ENCODE data around the gene LTBP2.

The LTBP2 gene

DNA sequence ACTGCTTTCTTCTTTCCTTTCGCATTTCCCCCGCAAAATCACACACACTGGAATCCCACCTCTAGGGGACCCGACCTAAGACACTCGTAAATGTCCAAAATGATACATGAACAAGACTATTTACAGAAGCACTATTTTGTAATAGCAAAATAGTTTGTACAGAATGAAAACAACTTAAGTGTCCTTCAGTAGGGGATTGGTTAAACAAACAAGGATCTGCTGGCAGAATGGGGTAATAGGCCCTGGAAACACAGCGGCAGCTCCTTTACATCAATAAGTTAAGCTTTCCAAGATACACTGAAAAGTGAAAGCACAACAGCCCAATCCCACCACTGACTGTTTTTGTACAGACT lies 48.8 kb downstream of the LTBP2 start:
- DNase-seq: no peak
- TF ChIP-seq GATA1 (IDR thresholded peaks at IDR 0.05; ENCODE audit: low read depth, low read length) (no peak), POLR2A (IDR thresholded peaks at IDR 0.05; ENCODE audit: low read length) (no peak)

DNA sequence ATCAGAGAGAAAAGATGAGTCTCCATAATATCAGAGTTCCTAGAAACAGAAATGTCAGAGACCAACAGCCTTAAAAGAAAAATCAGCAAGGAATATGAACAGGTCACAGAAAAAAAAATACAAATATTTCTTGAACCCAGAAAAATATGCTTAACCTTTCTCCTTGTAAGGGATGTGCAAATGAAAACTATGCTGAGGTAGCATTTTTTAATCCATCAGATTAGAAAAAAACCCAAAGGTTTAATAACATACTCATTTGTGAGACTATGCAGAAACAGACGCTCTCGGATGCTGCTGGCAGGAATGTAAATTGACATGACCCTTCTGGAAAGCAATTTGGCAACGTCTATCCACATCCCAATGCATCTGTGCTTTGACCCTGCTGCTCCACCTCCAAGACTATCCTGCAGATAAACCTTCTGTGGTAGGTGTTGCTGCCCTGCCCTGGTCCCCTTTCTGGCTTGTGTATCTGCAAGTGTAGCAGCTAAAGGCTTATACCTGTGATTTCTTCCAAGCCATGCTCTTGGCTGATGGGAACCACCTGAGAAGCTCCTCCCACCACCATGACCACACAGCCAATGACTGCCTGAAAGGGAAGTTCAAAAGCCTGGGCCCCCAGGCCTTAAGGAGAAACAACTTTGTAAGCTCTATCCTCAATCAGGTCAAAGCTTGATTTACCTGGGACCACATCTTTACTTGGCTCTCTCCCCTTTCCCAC lies 49.4 kb downstream of the LTBP2 start:
- no peak for DNase-seq

DNA sequence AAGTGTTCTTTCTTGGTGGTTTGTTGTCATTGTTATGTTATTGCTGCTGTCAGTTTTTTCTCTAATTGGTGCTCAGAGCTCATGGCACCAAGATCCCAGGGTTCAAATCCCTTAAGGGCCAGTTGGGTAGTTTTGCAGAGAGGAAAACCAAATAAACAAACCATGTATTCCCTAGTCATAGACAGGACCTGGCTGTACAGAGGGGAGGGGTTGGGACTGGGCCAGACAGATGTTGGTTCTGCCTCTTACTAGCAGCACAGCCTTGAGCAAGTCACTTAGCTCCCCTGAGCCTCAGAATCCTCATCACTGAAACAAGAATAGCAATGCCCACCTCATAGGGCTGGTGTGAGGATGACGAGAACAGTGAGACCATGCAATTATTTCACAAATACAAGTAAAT lies 53.4 kb downstream of the LTBP2 start:
- no peak for DNase-seq
- TF ChIP-seq GATA1 (IDR thresholded peaks at IDR 0.05; ENCODE audit: low read depth, low read length) (no peak), POLR2A (IDR thresholded peaks at IDR 0.05; ENCODE audit: low read length) (no peak)

More for the DNA sequence above, 49.4 kb downstream of the LTBP2 start:
- TF ChIP-seq POLR2A (IDR thresholded peaks at IDR 0.05; ENCODE audit: low read length) (no peak), GATA1 (IDR thresholded peaks at IDR 0.05; ENCODE audit: low read depth, low read length) (no peak)

DNA sequence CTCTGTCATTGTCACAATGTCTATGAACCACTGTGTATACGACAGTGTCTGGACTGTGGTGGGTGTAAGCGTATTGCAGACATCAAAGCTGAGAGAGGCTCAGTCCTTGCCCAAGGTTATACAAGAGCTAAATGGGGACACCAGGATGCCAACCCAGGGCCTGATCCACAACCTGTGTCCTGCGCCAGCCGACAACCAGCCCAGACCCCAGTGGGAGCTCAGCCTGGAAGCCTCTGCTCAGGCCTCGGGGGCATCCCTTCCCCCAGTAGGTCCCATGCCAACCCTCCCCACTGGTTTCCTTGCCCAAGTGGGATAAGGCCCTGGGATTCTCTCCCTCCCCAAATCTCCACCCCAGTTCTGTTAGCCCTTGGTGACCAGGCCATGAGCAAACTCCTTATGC lies 54.3 kb downstream of the LTBP2 start:
- TF ChIP-seq GATA1 (IDR thresholded peaks at IDR 0.05; ENCODE audit: low read depth, low read length) (no peak), POLR2A (IDR thresholded peaks at IDR 0.05; ENCODE audit: low read length) (no peak)
- no peak for DNase-seq

DNA sequence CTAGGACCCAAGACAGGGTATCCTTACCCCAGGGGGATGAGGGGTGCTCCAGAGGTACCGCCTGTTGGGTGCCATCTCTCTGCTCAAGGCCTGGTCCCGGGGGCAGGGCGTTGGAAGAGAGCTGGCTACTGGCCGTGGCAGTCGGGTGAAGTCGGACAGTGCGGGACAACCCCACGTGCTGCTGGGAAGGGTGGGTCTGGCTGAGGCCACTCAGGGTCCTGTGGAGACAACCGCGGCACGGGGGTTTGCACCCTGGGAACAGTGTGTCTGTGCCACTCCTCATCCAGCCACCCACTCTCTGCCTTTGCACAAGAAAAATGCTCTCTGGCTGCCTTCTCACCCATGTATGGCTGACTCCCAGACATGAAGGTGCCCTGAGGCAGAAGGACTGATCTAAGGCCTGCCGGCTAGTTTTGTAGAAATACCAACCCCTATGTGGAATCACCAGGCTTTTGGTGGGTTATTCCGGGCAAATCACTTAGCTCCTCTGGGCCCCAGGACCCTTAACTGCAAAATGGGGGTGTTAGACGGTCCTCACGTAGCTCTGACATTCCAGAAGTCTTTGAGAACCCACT lies 56.5 kb downstream of the LTBP2 start:
- TF ChIP-seq POLR2A (IDR thresholded peaks at IDR 0.05; ENCODE audit: low read length) (no peak), GATA1 (IDR thresholded peaks at IDR 0.05; ENCODE audit: low read depth, low read length) (no peak)
- DNase-seq: no peak

DNA sequence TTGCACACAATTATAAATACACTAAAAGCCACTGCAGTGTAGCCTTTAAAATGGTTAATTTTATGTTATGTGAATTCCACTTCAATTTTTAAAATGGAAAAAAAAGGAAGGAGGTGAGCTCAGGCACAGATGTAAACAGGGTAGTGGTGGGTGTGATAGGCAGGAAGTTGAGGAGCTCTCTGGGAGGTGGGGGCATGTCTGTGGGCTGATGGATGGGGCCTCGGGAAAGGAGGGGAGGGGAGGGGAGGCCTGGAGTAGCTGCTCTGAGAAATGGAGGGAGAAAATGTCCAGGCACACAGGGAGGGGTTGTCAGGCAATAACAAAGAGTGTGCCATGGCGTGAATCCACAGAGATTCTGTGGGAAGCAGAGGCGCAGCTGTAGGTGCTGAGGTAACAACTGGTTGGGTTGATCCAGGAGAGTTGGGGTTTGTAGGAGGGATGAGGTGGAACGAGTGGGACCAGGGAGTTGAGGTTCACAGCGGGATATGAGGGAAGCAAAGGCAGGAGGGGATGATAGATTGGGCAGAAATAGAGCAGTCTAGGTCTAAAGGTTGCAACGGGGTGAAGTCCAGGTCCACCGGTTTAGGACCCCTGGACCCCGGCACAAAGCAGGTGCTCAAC lies 57.2 kb downstream of the LTBP2 start:
- no peak for TF ChIP-seq GATA1 (IDR thresholded peaks at IDR 0.05; ENCODE audit: low read depth, low read length)
- no peak for TF ChIP-seq POLR2A (IDR thresholded peaks at IDR 0.05; ENCODE audit: low read length)

DNA sequence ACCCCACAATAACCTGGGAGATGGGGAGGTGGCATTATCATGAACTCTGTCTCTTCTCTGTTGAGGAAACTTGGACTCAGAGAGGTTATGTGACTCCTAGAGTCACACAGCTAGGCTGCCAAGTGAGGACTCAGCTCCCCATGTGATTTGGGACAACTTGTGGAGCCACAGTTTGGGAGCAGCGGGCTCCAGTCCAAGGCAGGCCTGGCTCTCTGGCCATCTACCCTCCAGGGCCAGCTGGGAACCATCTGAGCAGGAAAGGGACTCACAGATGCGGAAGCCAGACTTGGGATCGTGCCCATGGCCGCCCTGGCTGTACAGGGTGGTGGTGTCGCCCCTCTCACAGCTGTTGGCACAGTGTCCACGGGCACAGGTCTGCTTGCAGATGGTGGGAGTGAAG lies 59.4 kb downstream of the LTBP2 start:
- no peak for DNase-seq
- no peak for TF ChIP-seq POLR2A (IDR thresholded peaks at IDR 0.05; ENCODE audit: low read length)
- no peak for TF ChIP-seq GATA1 (IDR thresholded peaks at IDR 0.05; ENCODE audit: low read depth, low read length)

More for the DNA sequence above, 57.2 kb downstream of the LTBP2 start:
- DNase-seq: no peak

DNA sequence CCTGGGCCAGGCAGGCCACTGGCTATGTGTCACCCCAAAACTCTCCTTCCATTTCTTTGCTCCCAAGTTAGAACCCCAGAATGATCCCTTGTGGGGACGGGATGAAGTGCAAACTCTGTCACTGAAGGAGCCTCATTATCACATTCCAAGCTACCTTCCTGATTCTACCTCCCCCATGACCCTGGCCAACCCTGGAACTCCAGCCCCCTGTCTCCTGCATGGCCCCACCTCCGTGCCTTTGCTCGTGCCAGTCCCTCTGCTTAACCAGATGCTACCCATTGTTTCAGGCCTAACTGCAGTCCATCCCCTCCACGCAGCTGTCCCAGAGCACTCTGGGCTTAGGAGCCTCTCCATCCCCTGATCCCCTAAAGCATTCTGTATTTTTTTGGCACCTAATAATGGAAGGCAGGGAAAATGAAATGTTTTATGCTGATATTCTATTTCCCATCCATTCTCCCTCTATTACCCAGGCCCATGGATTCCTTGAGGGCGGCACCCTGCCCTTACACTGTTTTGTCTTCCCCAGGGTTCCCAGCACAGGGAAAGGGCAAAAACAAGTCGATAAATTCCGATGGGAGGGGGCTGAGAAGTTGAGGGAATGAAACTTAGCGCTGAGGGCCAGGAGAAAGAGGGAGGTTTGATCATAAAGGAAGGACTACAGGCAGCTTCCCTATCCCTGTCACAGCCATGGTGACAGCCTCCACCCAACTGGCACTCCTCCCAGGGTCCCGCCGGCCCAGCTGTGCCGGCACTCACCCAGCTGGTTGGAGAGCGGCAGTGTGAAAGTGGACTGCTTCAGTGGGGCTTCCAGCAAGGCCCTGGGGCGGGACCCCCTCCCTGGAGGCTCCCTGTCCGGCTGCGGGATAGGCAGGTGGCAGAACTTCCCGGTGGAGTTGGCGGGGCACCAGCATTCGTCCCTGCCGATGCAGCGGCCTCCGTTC lies 60.3 kb downstream of the LTBP2 start:
- TF ChIP-seq POLR2A (IDR thresholded peaks at IDR 0.05; ENCODE audit: low read length) (no peak), GATA1 (IDR thresholded peaks at IDR 0.05; ENCODE audit: low read depth, low read length) (no peak)
- no peak for DNase-seq

DNA sequence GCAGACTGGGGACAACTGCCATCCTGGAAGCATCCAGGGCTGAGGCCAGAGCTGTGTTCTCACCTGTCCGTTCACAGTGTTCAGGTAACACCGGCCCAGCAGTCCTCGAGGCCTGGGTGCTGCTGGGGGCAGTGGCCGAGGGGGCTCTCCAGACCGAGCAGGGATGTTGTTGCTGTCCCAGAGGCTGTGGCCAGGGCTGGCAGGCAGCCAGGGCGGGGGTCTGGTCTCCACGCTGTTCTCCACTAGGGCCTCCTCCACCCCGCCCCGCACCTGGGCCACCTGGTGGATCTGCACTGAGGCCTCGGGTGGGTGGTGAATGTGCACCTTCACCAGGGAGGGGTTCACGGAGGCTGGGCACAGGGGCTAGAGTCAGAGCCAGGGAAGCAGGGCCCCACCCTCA lies 61.0 kb downstream of the LTBP2 start:
- TF ChIP-seq GATA1 (IDR thresholded peaks at IDR 0.05; ENCODE audit: low read depth, low read length) (no peak), POLR2A (IDR thresholded peaks at IDR 0.05; ENCODE audit: low read length) (no peak)
- DNase-seq: no peak

DNA sequence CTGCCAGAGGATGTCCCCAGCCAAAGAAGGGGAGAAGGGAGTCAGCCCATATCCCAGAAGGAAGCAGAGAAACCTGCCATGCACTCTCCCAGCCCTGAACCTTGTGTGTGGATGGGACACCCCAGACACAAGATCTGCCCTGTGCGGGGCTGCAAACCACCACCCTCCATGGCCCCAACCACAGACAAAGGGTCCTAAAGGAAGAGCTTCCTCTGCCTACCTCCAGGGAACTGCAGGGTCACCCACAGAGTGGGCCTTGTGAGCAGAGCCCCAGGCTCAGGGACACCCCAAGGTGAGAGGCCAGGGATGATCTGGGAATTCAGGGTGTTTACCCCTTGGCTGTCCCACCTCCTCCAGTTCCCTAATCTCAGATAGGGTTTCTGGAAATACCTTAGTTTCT lies 62.0 kb downstream of the LTBP2 start:
- DNase-seq: no peak
- TF ChIP-seq GATA1 (IDR thresholded peaks at IDR 0.05; ENCODE audit: low read depth, low read length) (no peak), POLR2A (IDR thresholded peaks at IDR 0.05; ENCODE audit: low read length) (no peak)

DNA sequence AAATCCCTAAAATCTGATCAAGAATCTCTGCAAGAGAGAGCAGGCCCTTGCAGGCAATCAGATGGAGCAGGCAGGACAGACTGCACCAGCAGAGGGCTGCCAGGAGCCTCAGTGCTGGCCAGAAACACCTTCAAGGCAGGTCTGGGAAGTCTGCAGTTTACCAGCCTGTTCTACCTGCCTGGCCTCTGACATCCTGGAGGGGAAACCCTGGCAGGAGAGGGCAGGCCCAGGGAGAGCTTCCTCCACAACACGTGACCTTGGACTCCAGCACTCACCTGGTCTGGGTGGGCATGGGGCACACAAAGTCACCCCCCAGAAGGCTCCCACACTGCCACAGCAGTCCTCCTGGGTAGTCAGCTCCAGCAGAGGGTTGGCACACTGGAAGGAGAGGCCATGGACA lies 62.4 kb downstream of the LTBP2 start:
- TF ChIP-seq POLR2A (IDR thresholded peaks at IDR 0.05; ENCODE audit: low read length) (no peak), GATA1 (IDR thresholded peaks at IDR 0.05; ENCODE audit: low read depth, low read length) (no peak)
- DNase-seq: no peak

DNA sequence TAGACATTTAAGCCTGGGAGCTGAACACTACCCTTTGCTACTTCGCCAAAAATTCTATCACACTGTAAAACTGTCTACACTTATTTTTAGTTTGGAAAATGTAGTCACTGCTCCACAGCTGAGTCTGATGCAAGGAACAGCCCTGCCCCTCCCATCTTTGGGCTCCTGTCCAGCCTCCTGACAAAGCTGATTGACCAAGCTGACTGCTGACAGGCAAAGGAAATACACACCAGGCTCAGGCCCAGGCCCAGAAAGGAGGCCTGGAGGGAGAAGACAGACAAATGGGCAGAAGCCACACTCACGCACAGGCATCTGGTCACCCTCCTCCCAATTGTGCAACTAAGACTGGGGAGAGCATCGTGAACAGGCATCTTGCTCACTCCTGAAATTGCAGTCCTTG lies 63.2 kb downstream of the LTBP2 start:
- DNase-seq: peak; percentile 36 to 73
- TF ChIP-seq GATA1 (IDR thresholded peaks at IDR 0.05; ENCODE audit: low read depth, low read length): no peak
- no peak for TF ChIP-seq POLR2A (IDR thresholded peaks at IDR 0.05; ENCODE audit: low read length)

DNA sequence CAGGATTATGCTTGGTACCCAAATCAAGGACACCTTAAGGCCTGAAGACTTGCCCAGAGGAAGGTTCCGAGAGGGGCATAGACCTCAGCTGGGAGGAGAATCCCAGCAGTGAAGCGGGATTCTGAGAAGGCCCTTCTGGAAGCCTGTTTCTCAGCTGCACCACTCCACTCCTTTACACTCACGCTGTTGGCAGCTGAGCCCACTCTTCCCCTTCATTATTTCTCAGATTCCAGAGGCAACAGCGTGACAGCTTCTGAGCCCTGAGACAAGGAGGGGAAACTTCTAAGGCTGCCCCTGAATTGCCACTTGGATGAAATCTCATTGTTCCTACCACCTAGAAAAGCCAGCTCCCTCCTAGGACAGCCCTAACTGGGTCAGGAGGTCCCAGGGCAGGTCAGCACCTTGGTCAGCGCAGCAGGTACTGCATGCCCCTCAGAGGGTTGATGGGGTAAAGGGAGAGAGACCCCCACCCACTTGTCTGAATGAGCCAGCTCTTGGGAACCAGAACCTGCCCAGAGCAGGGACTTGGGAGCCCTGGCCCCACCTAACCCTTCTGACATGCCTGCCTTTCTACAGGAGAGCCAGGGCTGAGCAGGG lies 64.6 kb downstream of the LTBP2 start:
- no peak for TF ChIP-seq POLR2A (IDR thresholded peaks at IDR 0.05; ENCODE audit: low read length)
- DNase-seq: no peak

DNA sequence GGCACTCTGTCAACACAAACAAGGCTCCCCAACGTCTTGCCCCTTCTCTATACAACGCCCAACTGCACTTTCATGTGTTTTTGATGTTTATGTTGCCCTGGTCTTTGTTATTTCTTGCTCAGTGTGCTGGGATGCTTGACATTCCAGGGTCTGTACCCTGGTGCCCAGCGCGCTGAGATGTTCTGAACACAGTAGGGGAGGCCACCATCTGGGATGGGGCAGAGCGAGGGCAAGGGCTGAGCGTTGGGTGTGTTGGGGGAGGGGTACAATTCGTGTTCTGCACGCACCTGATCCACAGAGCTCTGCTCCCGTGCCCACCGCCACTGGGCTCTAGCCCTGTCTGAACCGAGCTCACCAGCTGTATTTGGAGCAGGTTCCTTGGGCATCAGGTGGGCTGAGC lies 65.6 kb downstream of the LTBP2 start:
- TF ChIP-seq GATA1 (IDR thresholded peaks at IDR 0.05; ENCODE audit: low read depth, low read length): no peak
- no peak for TF ChIP-seq POLR2A (IDR thresholded peaks at IDR 0.05; ENCODE audit: low read length)
- no peak for DNase-seq
